Mesenchymal stem cell (in vitro differentiated cells and primary cell): ENCODE data around the gene COBLL1.

Experiments
- DNase-seq: peaks from one replicate; pipeline ENCODE4 v3.0.0-alpha.2; 2013
- H2AFZ ChIP-seq: one replicate; pipeline ENCODE4 v1.6.1; 2013; ENCODE audit warnings: low read depth, mild to moderate bottlenecking, control low read depth, inconsistent platforms, low read length, moderate library complexity
- H2AK5ac ChIP-seq: 2 replicates; pipeline ENCODE4 v1.6.1; 2013; ENCODE audit warnings: low read length, moderate library complexity, mild to moderate bottlenecking, inconsistent platforms; ENCODE audit not compliant: severe bottlenecking
- H2BK120ac ChIP-seq: one replicate; pipeline ENCODE4 v1.6.1; 2013; ENCODE audit warnings: low read depth, mild to moderate bottlenecking, inconsistent platforms, low read length, moderate library complexity
- H2BK12ac ChIP-seq, 2 experiments: one replicate each; pipeline ENCODE4 v1.6.1; 2013; ENCODE audit warnings: inconsistent platforms in 2 of 2, low read length in 2 of 2, mild to moderate bottlenecking in 2 of 2, moderate library complexity in 2 of 2, control low read depth in 1 of 2
- H2BK15ac ChIP-seq: one replicate; pipeline ENCODE4 v1.6.1; 2013; ENCODE audit warnings: mild to moderate bottlenecking, low read depth, inconsistent platforms; ENCODE audit not compliant: poor library complexity, severe bottlenecking
- H2BK5ac ChIP-seq: 2 replicates; pipeline ENCODE4 v1.6.1; 2013; ENCODE audit warnings: low read depth, mild to moderate bottlenecking, low read length, control low read depth, inconsistent platforms; ENCODE audit not compliant: poor library complexity, severe bottlenecking
- H3K14ac ChIP-seq, 2 experiments: one replicate each; pipeline ENCODE4 v1.6.1; 2013; ENCODE audit warnings: inconsistent platforms in 2 of 2, low read length in 2 of 2, control low read depth in 1 of 2, mild to moderate bottlenecking in 1 of 2, moderate library complexity in 1 of 2
- H3K18ac ChIP-seq, 2 experiments: one replicate each; pipeline ENCODE4 v1.6.1; 2013; ENCODE audit warnings: inconsistent platforms in 2 of 2, low read length in 2 of 2, control low read depth in 1 of 2, low read depth in 1 of 2, mild to moderate bottlenecking in 1 of 2
- H3K23ac ChIP-seq, 2 experiments: one replicate each; pipeline ENCODE4 v1.6.1; 2013; ENCODE audit warnings: inconsistent platforms in 2 of 2, low read length in 2 of 2, mild to moderate bottlenecking in 2 of 2, moderate library complexity in 2 of 2, control low read depth in 1 of 2
- H3K27ac ChIP-seq: 2 replicates; pipeline ENCODE4 v1.5.1; 2013; ENCODE audit warnings: mild to moderate bottlenecking, moderate library complexity, low read length, control low read depth, inconsistent platforms; ENCODE audit not compliant: poor library complexity, severe bottlenecking
- H3K27me3 ChIP-seq, 2 experiments: 2 replicates each; pipeline versions ENCODE4 v1.6.1 to v1.7.0; 2013; ENCODE audit warnings: low read length in 2 of 2, mild to moderate bottlenecking in 2 of 2, moderate library complexity in 2 of 2, control low read depth in 1 of 2, inconsistent platforms in 1 of 2; ENCODE audit not compliant: control insufficient read depth in 1 of 2, insufficient read depth in 1 of 2
- H3K36me3 ChIP-seq, 2 experiments: 2 replicates each; pipeline versions ENCODE4 v1.6.1 to v1.7.0; 2013; ENCODE audit warnings: low read length in 2 of 2, control low read depth in 1 of 2, inconsistent platforms in 1 of 2, low read depth in 1 of 2, mild to moderate bottlenecking in 1 of 2; ENCODE audit not compliant: insufficient read depth in 2 of 2, control insufficient read depth in 1 of 2
- H3K4ac ChIP-seq, 2 experiments: one replicate each; pipeline ENCODE4 v1.6.1; 2013; ENCODE audit warnings: inconsistent platforms in 2 of 2, low read length in 2 of 2, mild to moderate bottlenecking in 2 of 2, moderate library complexity in 2 of 2, control low read depth in 1 of 2, low read depth in 1 of 2
- H3K4me1 ChIP-seq: 2 replicates; pipeline ENCODE4 v1.6.1; 2013; ENCODE audit warnings: low read depth, low read length, control low read depth; ENCODE audit not compliant: control insufficient read depth, insufficient read depth
- H3K4me2 ChIP-seq: 2 replicates; pipeline ENCODE4 v1.6.1; 2013; ENCODE audit warnings: low read length, mild to moderate bottlenecking, inconsistent platforms; ENCODE audit not compliant: poor library complexity, severe bottlenecking
- H3K4me3 ChIP-seq, 2 experiments: 2 replicates each; pipeline versions ENCODE4 v1.5.1 to v1.7.0; 2013; ENCODE audit warnings: low read length in 2 of 2, mild to moderate bottlenecking in 2 of 2, control low read depth in 1 of 2, low read depth in 1 of 2; ENCODE audit not compliant: insufficient read depth in 1 of 2
- H3K79me1 ChIP-seq: replicated peaks from 2 replicates; pipeline ENCODE4 v1.6.1; 2013; ENCODE audit warnings: mild to moderate bottlenecking, control low read depth, low read length, inconsistent platforms; ENCODE audit not compliant: poor library complexity, severe bottlenecking
- H3K9ac ChIP-seq: 2 replicates; pipeline ENCODE4 v1.7.0; 2013; ENCODE audit warnings: mild to moderate bottlenecking, low read length, moderate library complexity
- H3K9me3 ChIP-seq: 2 replicates; pipeline ENCODE4 v1.7.0; 2013; ENCODE audit warnings: mild to moderate bottlenecking, low read length; ENCODE audit not compliant: control insufficient read depth
- H4K8ac ChIP-seq: one replicate; pipeline ENCODE4 v1.6.1; 2013; ENCODE audit warnings: inconsistent platforms, mild to moderate bottlenecking, low read length, moderate library complexity
- H4K91ac ChIP-seq: one replicate; pipeline ENCODE4 v1.6.1; 2013; ENCODE audit warnings: mild to moderate bottlenecking, low read length, inconsistent platforms
- WGBS: methylation state at CpG from one replicate; pipeline ENCODE4 v1.1.7; 2013; ENCODE audit warnings: mixed read lengths; 5-methylcytosine and 5-hydroxymethylcytosine counted together

Gene COBLL1

DNA sequence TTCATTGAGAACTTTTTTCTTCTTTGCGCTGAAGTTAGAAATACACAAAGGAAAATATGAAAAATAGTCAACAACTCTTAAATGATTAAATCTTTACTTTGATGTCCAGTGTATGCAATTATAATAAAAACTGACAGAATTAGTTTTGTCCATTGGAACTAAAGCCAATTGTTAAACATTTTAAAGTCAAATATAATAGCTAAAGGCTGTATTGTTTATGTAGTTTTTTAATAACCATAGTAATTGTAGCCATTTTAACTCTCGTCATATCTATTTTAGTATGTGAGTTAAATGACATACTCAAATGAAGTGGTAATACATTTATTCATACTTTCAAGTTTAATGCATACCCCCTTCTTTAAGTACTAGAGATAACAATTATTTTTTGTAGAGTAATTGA is 4.7 kb upstream of the COBLL1 start:
- H3K36me3 ChIP-seq: no peaks in the 10 kb centered on the region
- no peak for DNase-seq
- H2AK5ac ChIP-seq: no peak overlapping the region
- H2BK5ac ChIP-seq: no peak overlapping the region
- no peak overlapping the region for H2BK15ac ChIP-seq
- H3K9ac ChIP-seq: no peak overlapping the region
- H3K9me3 ChIP-seq: no peaks in the 10 kb centered on the region
- no peak overlapping the region for H4K8ac ChIP-seq
- no peaks in the 10 kb centered on the region for H3K4me1 ChIP-seq
- no peak overlapping the region for H3K23ac ChIP-seq
- no peak overlapping the region for H2AFZ ChIP-seq
- no peak overlapping the region for H2BK12ac ChIP-seq
- H3K79me1 ChIP-seq: no peaks in the 10 kb centered on the region
- H3K14ac ChIP-seq: no peak overlapping the region
- H3K18ac ChIP-seq: no peak overlapping the region
- no peak overlapping the region for H3K27ac ChIP-seq
- no peak overlapping the region for H2BK120ac ChIP-seq
- H3K27me3 ChIP-seq: no peaks in the 10 kb centered on the region
- no peak overlapping the region for H3K4ac ChIP-seq
- H3K4me2 ChIP-seq: no peak overlapping the region
- no peak overlapping the region for H3K4me3 ChIP-seq
- no CpG with 5 or more reads among the region's 2 CpGs for WGBS
- H4K91ac ChIP-seq: no peak overlapping the region

DNA sequence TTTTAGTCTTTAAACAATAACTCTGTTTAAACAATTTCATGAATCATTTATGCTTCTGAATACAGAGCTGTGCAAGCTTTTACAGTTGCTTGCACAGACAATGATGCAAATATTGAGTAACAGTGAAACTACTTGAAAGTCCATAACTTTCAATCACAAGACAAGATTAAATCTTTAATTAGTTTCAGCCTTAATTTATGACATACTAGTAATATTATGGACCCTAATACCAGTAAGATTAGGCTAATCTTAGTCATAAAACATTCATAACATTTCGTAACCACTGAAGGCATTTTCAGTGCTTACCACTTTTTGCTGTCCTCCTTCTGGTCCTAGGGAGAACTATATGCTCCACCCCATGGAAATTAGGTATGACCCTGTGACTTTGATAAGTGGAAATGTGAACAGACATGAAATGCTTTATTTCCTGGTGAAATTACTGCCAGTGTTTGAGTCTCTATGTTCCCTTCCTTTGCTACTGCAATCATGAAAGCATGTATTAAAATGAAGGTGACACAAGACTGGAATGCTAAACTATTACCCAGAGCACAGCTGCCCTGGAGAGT is 1.8 kb upstream of the COBLL1 start:
- H3K18ac ChIP-seq: no peak overlapping the region
- no peaks in the 10 kb centered on the region for H3K79me1 ChIP-seq
- no peaks in the 10 kb centered on the region for H3K36me3 ChIP-seq
- no peak overlapping the region for H4K91ac ChIP-seq
- H2AK5ac ChIP-seq: no peak overlapping the region
- no peak overlapping the region for H3K14ac ChIP-seq
- H3K9me3 ChIP-seq: no peaks in the 10 kb centered on the region
- H2BK5ac ChIP-seq: no peak overlapping the region
- no peak overlapping the region for H2BK15ac ChIP-seq
- H3K27me3 ChIP-seq: no peaks in the 10 kb centered on the region
- H3K23ac ChIP-seq: no peak overlapping the region
- DNase-seq: peak; percentile 27
- H3K4me3 ChIP-seq: no peak overlapping the region
- no peak overlapping the region for H2BK12ac ChIP-seq
- H3K4me1 ChIP-seq: no peaks in the 10 kb centered on the region
- no peak overlapping the region for H3K4ac ChIP-seq
- H3K4me2 ChIP-seq: no peak overlapping the region
- no peak overlapping the region for H3K9ac ChIP-seq
- H3K27ac ChIP-seq: no peak overlapping the region
- H4K8ac ChIP-seq: no peak overlapping the region
- H2BK120ac ChIP-seq: peak overlapping the region; percentile 49
- no peak overlapping the region for H2AFZ ChIP-seq
- WGBS: 60% methylated on average over 1 of the region's 1 CpG

DNA sequence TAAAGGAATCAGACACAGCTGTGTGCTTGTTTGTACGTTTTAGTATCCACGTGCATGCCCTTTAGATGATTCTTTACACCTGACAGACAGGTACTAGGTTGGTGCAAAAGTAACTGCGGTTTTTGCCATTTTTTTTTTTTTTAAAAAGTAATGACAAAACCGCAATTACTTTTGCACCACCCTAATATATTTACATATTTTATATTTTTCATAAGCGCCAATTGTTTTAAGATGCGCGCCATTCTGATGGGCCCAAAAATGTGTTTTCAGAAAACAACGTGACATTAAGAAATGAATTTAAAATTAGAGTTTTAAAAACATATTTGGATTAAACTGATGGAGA is 972 bp upstream of the COBLL1 start:
- H3K4me3 ChIP-seq: no peak overlapping the region
- H3K36me3 ChIP-seq: peaks cover 0 to 3% of the 10 kb centered on the region in 2 experiments
- no peak overlapping the region for H2BK12ac ChIP-seq
- H3K9ac ChIP-seq: no peak overlapping the region
- DNase-seq: no peak
- no peak overlapping the region for H3K23ac ChIP-seq
- H3K18ac ChIP-seq: no peak overlapping the region
- H3K27me3 ChIP-seq: no peaks in the 10 kb centered on the region
- no peak overlapping the region for H4K8ac ChIP-seq
- no peak overlapping the region for H3K14ac ChIP-seq
- H2BK120ac ChIP-seq: no peak overlapping the region
- WGBS: 65% methylated on average over 7 of the region's 8 CpGs
- no peak overlapping the region for H3K4ac ChIP-seq
- no peaks in the 10 kb centered on the region for H3K9me3 ChIP-seq
- no peak overlapping the region for H4K91ac ChIP-seq
- H2AFZ ChIP-seq: no peak overlapping the region
- no peak overlapping the region for H2AK5ac ChIP-seq
- no peak overlapping the region for H2BK15ac ChIP-seq
- H3K4me1 ChIP-seq: peaks cover 2% of the 10 kb centered on the region
- peaks cover 2% of the 10 kb centered on the region for H3K79me1 ChIP-seq
- no peak overlapping the region for H3K27ac ChIP-seq
- peak overlapping the region; percentile 84 for H3K4me2 ChIP-seq
- no peak overlapping the region for H2BK5ac ChIP-seq

DNA sequence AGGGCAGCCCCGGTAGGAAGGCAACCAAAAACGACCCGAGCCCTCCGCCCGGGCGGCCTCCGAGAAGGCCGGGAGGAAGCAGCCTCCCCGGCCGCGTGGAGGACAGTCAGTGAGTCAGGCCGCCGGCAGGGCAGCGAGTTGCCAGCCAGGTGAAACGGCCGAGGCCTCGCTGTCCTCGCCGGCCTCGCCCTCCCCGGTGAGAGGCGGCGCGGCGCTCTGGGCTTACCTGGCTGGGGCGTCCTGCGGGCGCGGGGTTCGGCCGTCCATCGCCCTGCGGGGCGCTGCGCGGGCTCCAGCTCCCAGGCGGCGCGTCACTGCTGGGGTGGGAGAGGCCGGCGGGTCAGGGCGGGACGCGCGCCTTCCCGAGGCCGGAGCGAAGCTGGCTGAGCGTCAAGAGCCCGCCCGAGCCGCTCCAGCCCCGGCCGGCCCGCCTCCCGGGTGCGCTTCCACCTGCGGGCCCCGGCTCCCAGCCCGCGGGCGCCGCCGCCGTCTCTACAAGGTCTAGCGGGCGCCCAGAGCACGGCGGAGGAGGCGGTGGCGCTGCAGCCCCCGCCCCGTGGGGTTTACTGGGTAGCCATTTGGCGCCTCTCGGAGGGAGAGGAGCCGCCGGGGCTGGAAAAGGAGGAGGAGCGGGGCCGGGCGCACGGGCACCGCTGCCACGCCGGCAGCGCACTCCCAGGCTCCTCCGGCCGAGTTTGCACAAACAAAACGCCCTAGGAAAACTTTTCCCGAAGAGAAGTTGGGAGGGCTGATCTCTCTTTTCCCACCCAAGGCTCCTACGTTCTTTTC is 499 bp downstream of the COBLL1 start:
- H3K27me3 ChIP-seq: no peaks in the 10 kb centered on the region
- H3K27ac ChIP-seq: peak overlapping the region; percentile 87
- peaks cover 2% of the 10 kb centered on the region for H3K4me1 ChIP-seq
- H3K14ac ChIP-seq: peak overlapping the region; percentile 74 to 87
- H2BK12ac ChIP-seq: peak overlapping the region in 1 of 2 experiments; percentile 63
- H3K4ac ChIP-seq: peak overlapping the region; percentile 81 to 94
- peak overlapping the region; percentile 89 for H2BK15ac ChIP-seq
- H3K23ac ChIP-seq: no peak overlapping the region
- no peaks in the 10 kb centered on the region for H3K9me3 ChIP-seq
- peak; percentile 80 for DNase-seq
- no peak overlapping the region for H4K91ac ChIP-seq
- peak overlapping the region; percentile 99 for H2AFZ ChIP-seq
- H3K18ac ChIP-seq: peak overlapping the region; percentile 85 to 91
- peak overlapping the region; percentile 93 for H2BK5ac ChIP-seq
- peak overlapping the region; percentile 60 for H4K8ac ChIP-seq
- WGBS: under 1% methylated on average over 63 of the region's 90 CpGs
- H3K4me3 ChIP-seq: peak overlapping the region; percentile 83 to 99
- H3K9ac ChIP-seq: peak overlapping the region; percentile 86
- peak overlapping the region; percentile 34 for H2BK120ac ChIP-seq
- peak overlapping the region; percentile 64 for H3K4me2 ChIP-seq
- peaks cover 2% of the 10 kb centered on the region for H3K79me1 ChIP-seq
- H3K36me3 ChIP-seq: peaks cover 0 to 3% of the 10 kb centered on the region in 2 experiments
- H2AK5ac ChIP-seq: no peak overlapping the region
